HG03175 (cell line): ENCODE results near the gene ZBTB40.

Experiments used
- ATAC-seq: cut with Tn5 transposase; IDR thresholded peaks from one replicate; pipeline ENCODE4 v1.9.1; 2021; ENCODE audit warnings: mild to moderate bottlenecking, moderate library complexity; ENCODE audit not compliant: unreplicated experiment

The ZBTB40 gene

DNA sequence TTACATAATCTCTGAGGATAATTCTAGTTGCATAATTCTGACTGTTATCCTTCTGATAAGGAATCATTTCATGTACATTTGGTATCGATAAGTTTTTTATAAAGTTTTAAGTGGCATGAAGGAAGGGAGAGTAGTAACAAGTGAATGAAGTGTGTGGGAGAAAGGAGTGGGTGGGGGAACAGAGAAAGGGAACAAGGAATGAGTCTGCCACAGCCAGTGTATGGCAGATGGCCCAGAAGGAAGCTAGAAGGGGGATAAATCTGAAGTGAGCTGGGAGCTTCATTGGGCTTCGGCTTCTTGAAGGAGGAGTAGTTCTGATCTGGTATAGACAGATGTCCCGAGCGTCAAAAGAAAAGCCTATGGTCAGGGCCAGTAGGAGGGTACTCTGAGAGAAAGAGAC lies 18.6 kb downstream of the ZBTB40 start:
- no peak for ATAC-seq

- no peak for ATAC-seq
Observed at GRCh38 chr1:22471078-22471477, 19.4 kb downstream of the ZBTB40 start.

GRCh38 chr1:22471610-22472009 lies 20.0 kb downstream of the ZBTB40 start:
- no peak for ATAC-seq

GRCh38 chr1:22472596-22472995 lies 20.9 kb downstream of the ZBTB40 start:
- ATAC-seq: no peak

GRCh38 chr1:22473952-22474351 lies 22.3 kb downstream of the ZBTB40 start:
- ATAC-seq: no peak

DNA sequence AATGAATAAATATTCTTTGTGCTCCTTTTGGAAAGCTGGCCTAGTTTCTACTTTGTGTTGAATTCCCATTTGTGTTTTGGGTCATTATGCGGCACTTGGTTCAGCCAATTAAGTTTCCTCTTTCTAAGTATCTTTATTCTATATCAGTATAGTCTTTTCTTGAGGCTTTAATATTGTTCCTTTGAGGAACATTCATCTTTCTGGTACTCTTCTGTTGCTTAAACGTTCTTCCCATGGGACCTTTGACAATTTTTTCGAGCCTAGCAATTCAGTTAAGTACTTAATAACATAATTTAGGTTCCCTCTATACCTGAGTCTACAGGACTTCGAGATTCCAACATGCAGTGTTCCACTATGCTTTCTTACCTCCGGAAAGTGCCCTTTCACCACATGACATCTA lies 24.9 kb downstream of the ZBTB40 start:
- ATAC-seq: no peak

GRCh38 chr1:22483121-22483520 lies 31.5 kb downstream of the ZBTB40 start:
- ATAC-seq: no peak

GRCh38 chr1:22484706-22485345 lies 33.2 kb downstream of the ZBTB40 start:
- no peak for ATAC-seq

DNA sequence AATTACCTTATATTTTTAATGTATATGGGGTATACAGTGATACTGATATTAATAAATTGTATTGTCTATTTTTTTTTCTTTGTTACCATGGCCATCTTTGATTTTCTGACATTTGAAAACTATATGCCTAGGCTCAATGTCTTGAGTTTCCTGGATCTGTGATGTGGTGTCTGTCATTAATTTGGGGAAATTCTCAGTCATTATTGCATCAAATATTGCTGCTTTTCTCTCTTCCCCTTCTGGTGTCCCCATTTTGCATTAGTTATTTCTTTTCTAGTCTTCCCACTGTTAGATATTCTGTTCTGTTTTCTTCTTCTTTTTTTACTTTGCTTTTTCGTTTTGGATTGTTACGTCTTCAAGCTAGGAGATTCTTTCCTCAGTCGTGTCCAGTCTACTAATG lies 33.8 kb downstream of the ZBTB40 start:
- no peak for ATAC-seq

- no peak for ATAC-seq
Observed at GRCh38 chr1:22487781-22488180, 36.1 kb downstream of the ZBTB40 start.

DNA sequence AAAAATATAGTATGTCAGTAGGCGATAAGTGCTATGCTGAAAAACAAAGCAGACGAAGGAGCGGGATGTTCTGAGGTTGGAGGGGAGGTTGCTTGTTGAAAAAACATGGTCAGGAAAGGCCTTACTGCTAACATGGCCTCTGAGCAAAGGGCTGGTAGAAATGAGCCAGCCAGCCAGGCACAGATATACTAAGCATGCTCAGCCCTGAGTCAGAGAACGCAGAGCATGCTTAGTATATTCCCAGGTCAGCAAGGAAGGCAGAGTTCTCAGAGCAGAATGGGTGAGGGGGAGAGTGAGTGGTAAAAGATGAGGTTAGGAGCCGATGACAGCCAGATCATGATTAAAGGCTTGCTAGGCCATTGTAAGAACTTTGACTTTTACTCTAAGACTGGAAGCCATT lies 36.7 kb downstream of the ZBTB40 start:
- ATAC-seq: no peak

DNA sequence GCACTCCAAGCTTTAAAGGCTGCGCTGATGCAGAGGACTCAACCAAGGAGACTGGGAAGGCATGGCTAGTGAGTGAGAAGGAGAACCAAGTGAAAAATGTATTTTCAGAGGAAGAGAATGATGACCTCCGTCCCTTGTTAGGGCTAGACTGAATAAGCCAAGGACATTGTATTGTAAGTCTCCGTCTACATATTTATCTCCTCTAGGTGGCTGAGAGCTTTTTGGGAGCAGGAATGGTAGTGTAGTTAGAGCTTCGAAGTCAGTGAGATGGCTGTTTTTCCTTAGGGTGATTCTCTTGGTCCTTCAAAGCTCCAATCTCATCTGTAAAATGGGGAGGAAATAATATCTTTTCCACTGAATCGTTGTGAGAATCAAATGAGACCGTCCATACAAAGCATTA lies 37.6 kb downstream of the ZBTB40 start:
- no peak for ATAC-seq

DNA sequence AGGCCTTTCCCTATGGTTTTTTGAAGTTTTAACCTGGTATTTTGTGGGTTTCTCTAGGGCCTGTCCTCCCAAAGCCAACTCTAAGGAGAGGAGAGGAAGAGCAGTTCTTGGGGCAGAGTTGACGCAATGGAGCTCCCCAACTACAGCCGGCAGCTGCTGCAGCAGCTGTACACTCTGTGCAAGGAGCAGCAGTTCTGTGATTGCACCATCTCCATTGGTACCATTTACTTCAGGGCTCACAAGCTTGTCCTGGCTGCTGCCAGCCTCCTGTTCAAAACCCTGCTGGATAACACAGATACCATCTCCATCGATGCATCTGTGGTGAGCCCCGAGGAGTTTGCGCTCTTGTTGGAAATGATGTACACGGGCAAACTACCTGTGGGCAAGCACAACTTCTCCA lies 38.2 kb downstream of the ZBTB40 start:
- no peak for ATAC-seq

GRCh38 chr1:22490309-22490708 lies 38.7 kb downstream of the ZBTB40 start:
- no peak for ATAC-seq

GRCh38 chr1:22491995-22492715 lies 40.5 kb downstream of the ZBTB40 start:
- ATAC-seq: no peak

DNA sequence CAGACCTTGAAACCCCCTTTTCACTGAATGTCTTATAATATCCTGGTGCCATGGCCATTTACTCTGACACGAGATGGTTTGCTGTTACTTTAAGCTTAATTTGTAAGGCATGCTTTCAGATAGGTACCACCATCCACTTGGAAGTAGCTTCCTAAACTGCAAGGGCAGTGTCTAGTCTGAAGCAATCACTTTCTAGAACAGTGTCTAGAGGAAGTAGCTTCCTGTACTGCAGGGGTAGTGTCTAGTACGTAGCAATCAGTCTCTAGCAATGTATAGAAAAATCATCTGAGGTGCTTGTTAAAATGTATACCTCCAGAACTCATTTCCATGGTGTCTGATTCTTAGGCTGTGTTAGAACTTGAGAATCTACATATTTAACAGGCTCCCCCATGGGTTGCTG lies 42.5 kb downstream of the ZBTB40 start:
- ATAC-seq: no peak

DNA sequence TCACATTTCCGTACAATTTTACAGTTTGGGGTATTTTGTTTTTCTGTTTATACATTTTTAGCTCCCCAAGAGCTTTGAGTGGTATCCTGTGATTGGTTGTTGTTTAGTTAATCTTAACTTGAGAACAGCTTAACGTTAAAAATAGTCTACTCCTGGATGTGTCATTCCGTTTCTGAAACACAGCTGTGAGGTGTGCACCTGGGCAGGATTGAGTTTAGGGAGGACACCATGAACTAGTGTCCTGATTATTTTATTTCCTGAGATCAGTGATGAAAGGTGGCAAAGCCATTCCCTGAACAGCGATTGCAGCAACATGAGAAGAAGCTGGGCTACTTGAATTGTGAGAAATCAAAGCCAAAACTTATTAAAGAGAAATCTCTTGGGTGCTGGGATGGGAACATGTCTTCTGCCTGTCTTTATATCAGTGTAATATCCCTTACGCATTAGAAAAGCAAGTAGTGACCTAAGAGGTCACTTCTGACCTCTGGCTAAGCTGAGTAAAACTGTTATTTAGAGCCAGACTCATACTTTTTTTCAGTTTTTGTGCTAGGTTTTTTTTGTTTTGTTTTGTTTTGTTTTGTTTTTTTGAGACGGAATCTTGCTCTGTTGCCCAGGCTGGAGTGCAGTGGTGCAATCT lies 43.4 kb downstream of the ZBTB40 start:
- no peak for ATAC-seq

DNA sequence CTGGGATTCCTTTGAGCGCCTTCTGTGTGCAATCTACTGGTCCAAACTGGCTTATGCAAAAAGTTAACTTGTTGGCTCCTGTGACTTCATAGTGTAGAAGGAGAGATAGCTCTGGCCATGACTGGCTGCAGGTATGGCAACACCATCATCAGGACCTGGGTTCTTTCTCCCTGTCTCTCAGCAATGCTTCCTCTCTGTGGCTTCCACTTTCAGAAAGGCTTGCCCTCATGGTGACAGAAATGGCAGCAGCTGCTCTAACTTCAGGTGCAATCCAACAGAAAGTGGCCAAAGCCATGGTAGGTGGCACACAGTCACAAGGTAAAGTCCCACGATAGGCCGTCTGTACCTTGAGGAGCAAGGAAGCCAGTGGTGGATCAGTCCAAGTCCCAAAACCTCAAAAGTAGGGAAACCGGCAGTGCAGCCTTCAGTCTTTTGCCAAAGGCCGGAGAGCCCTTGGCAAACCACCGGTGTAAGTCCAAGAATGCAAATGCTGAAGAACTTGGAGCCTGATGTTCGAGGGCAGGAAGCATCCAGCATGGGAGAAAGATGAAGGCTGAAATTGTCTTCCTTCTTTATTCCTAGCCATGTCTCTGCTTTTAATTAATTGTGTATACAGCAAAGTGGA lies 45.0 kb downstream of the ZBTB40 start:
- no peak for ATAC-seq

DNA sequence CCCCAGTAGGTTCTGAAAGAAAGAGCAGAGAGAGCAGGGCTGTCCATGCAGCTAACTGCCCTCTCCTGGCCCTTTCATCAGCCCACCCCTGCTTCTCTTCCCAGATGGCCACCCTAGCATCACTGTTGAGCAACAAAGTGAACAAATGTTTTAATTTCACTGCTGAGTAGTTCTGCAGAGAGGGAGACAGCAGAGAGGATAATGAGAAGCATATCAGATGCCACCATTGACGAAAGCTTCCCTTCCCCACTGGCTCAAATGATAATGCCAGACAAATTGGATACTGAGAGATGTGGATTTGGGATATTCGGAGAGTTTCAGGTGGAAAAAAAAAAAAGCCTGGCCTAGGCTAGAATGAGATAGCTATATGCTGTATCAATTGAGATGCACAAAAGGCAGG lies 46.8 kb downstream of the ZBTB40 start:
- ATAC-seq: no peak

- no peak for ATAC-seq
Observed at GRCh38 chr1:22500058-22500457, 48.4 kb downstream of the ZBTB40 start.

GRCh38 chr1:22500471-22500870 lies 48.8 kb downstream of the ZBTB40 start:
- ATAC-seq: no peak

DNA sequence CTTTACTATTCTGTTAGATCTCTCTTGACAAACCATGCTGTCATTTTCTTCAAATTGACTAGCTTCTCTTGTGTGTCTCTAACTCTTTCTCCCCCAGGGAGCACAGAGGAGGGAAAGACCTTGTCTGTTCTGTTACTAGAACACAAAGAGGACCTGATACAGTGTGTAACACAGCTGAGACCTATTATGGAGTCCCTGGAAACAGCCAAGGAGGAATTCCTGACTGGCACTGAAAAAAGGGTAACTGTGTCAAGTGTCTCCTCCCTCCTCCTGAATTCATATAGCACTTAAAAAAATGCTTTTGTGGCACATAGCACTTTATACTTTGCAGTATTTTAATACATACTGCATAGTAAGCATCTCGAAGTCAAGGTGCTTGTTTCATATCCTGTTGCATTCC lies 50.6 kb downstream of the ZBTB40 start:
- no peak for ATAC-seq
